K562 (cell line): Measurements from ENCODE around the gene TMEM101. TPM values are rescaled to one million over a fixed set of nuclear protein-coding genes. Genes with fewer than 3 reads are reported as not detected.

ENCODE experiments used
- CBFB ChIP-seq: sonication (generic); formaldehyde crosslinking; IDR thresholded peaks from 2 replicates; pipeline ENCODE4 v1.4.0; 2020; ENCODE audit warnings: mild to moderate bottlenecking, missing genetic modification reagents
- CEBPB ChIP-seq: fragments of 450-650 bp; IDR thresholded peaks from 2 replicates; pipeline ENCODE4 v1.6.1; 2016; ENCODE audit warnings: missing genetic modification characterization, missing compliant biosample characterization
- CSDE1 ChIP-seq, 2 experiments: fragments of 450-650 bp; IDR thresholded peaks; 2 replicates each; pipeline ENCODE4 v1.6.1; 2016; ENCODE audit warnings: mild to moderate bottlenecking in 1 of 2
- L3MBTL2 ChIP-seq: fragments of 450-650 bp; IDR thresholded peaks from 2 replicates; pipeline ENCODE4 v1.6.1; 2016; ENCODE audit warnings: mild to moderate bottlenecking, moderate library complexity
- NFATC3 ChIP-seq: fragments of 450-650 bp; IDR thresholded peaks from 2 replicates; pipeline ENCODE4 v1.6.1; 2017; ENCODE audit warnings: mild to moderate bottlenecking
- NFIX ChIP-seq: fragments of 250-450 bp; sonication (Bioruptor Pico); IDR thresholded peaks from 2 replicates; pipeline ENCODE4 v1.4.0; 2020; ENCODE audit warnings: low read depth, mild to moderate bottlenecking, moderate library complexity
- RAD21 ChIP-seq, 2 experiments: fragments of 250-450 bp in 1 of 2; fragments of 450-650 bp in 1 of 2; sonication (Bioruptor Pico) in 1 of 2; formaldehyde crosslinking in 1 of 2; IDR thresholded peaks in 1 of 2; conservative IDR thresholded peaks in 1 of 2; 2 replicates each; pipeline versions ENCODE4 v1.4.0 to v1.8.0; 2020 to 2022; ENCODE audit warnings: mild to moderate bottlenecking in 2 of 2, moderate library complexity in 1 of 2
- RFX7 ChIP-seq: fragments of 250-450 bp; sonication (Bioruptor Pico); IDR thresholded peaks from 2 replicates; pipeline ENCODE4 v1.5.1; 2021; ENCODE audit warnings: mild to moderate bottlenecking
- SMAD2 ChIP-seq: fragments of 150-350 bp; IDR thresholded peaks from 2 replicates; pipeline ENCODE4 v1.6.1; 2014; ENCODE audit warnings: low read depth, mild to moderate bottlenecking, low read length
- SMC3 ChIP-seq: conservative IDR thresholded peaks from 2 replicates; pipeline ENCODE4 v1.6.1; 2011; ENCODE audit warnings: low read depth, low read length, improper control_type of control experiment; ENCODE audit not compliant: insufficient read depth
- TBP ChIP-seq: optimal IDR thresholded peaks from 2 replicates; pipeline ENCODE3; 2011; ENCODE audit warnings: low read depth, low read length, improper control_type of control experiment
- ZNF282 ChIP-seq: sonication (generic); formaldehyde crosslinking; IDR thresholded peaks from 2 replicates; pipeline ENCODE4 v1.8.1; 2023; ENCODE audit warnings: missing genetic modification reagents
- polyA plus RNA-seq, 8 experiments: library from polyadenylated mRNA; depleted of rRNA in 4 of 8; stranded (reverse) in 5 of 8; unstranded in 3 of 8; fragments of >200 nt; fragmentation: Nextera tagmentation in 2 of 8; fragmentation: Illumina TruSeq in 1 of 8; extraction: Ambion mirVana in 2 of 8; extraction: Trizol in 1 of 8; gene quantifications; 2 replicates each; pipeline versions ENCODE4 v1.2.1 to v1.2.3, GENCODE V29; 2011 to 2014; ENCODE audit warnings: inconsistent platforms in 1 of 8, missing spikeins in 1 of 8
- total RNA-seq, 7 experiments: library from RNA; depleted of rRNA in 6 of 7; stranded (reverse); fragments of >200 nt in 6 of 7; fragmentation: Illumina TruSeq in 2 of 7; extraction: Trizol in 2 of 7; gene quantifications; 2 replicates each; pipeline versions ENCODE4 v1.2.1 to v1.2.3, GENCODE V29; 2011 to 2021; ENCODE audit warnings: low replicate concordance in 1 of 7
- TF ChIP-seq, protein P1 (sequence below): sonication (generic); formaldehyde crosslinking; IDR thresholded peaks from 2 replicates; pipeline ENCODE4 v1.8.1; 2023; ENCODE audit warnings: missing genetic modification reagents, mild to moderate bottlenecking, borderline replicate concordance
- TF ChIP-seq, protein P2 (sequence below), 2 experiments: fragments of 450-650 bp; formaldehyde crosslinking in 1 of 2; IDR thresholded peaks; 2 replicates each; pipeline versions ENCODE4 v1.4.0 to v1.6.1; 2014 to 2020; ENCODE audit warnings: mild to moderate bottlenecking in 2 of 2, borderline replicate concordance in 1 of 2, low read depth in 1 of 2

Gene TMEM101
- total and polyA plus RNA-seq, 9 of the 15 experiments (the other 6 are each of a cell fraction or from before 2014, with no cell fraction given): 21.2 to 110 (median 37.8) TPM

DNA sequence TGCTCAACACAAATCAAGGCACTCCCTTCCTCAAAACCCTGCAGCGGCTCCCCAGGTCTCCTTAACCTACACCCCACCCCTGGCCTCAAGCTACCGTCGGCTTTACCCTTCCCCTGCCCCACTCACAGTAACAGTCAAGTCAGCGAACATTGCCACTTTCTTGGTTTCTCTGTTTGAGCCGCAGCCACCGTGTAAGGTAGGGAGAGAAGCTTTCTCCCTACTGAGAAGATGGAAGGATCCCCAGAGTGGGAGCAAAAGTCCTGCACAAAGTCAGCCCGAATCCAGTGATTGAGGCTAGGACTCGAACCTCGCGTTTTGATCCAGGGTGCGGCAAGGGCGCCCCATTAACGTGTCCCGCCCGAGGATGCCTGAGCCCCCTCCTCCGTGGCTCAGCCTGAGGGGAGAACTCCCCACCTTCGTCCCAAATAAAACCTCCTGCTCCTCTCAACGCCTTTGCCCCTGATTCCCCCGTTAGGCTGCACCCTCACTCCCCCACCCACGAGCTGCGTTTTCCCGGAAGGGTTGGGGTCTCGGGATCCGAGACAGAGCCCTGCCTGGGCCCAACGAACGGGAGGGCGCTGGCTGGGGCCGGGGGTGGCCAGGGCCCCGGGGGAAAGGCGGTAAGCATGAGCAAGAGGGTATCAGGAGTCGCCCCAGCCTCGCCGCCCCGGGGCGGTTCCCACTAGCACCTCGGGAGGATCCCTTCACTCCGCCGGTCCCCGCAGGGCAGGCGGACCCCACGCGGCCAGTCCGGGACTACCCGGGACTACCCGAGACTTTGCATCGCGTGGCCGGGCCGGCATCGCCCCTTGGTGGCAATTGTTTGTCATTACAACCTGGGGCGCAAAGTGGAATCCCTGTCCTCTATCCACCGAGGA lies 20.3 kb downstream of the TMEM101 start (continued):
- TF ChIP-seq, protein P1, sequence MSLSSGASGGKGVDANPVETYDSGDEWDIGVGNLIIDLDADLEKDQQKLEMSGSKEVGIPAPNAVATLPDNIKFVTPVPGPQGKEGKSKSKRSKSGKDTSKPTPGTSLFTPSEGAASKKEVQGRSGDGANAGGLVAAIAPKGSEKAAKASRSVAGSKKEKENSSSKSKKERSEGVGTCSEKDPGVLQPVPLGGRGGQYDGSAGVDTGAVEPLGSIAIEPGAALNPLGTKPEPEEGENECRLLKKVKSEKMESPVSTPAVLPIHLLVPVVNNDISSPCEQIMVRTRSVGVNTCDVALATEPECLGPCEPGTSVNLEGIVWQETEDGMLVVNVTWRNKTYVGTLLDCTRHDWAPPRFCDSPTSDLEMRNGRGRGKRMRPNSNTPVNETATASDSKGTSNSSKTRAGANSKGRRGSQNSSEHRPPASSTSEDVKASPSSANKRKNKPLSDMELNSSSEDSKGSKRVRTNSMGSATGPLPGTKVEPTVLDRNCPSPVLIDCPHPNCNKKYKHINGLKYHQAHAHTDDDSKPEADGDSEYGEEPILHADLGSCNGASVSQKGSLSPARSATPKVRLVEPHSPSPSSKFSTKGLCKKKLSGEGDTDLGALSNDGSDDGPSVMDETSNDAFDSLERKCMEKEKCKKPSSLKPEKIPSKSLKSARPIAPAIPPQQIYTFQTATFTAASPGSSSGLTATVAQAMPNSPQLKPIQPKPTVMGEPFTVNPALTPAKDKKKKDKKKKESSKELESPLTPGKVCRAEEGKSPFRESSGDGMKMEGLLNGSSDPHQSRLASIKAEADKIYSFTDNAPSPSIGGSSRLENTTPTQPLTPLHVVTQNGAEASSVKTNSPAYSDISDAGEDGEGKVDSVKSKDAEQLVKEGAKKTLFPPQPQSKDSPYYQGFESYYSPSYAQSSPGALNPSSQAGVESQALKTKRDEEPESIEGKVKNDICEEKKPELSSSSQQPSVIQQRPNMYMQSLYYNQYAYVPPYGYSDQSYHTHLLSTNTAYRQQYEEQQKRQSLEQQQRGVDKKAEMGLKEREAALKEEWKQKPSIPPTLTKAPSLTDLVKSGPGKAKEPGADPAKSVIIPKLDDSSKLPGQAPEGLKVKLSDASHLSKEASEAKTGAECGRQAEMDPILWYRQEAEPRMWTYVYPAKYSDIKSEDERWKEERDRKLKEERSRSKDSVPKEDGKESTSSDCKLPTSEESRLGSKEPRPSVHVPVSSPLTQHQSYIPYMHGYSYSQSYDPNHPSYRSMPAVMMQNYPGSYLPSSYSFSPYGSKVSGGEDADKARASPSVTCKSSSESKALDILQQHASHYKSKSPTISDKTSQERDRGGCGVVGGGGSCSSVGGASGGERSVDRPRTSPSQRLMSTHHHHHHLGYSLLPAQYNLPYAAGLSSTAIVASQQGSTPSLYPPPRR (CRISPR knock-in tag): no peak
- no peak for TF ChIP-seq CSDE1 (IDR thresholded peaks at IDR 0.05)
- TF ChIP-seq ZNF282 (CRISPR knock-in tag): no peak
- peak; percentile 55; the same call in 1 of the 2 replicates for TF ChIP-seq L3MBTL2
- TF ChIP-seq TBP: no peak
- no peak for TF ChIP-seq CBFB (CRISPR knock-in tag)
- no peak for TF ChIP-seq CEBPB (tag)
- TF ChIP-seq, protein P2, sequence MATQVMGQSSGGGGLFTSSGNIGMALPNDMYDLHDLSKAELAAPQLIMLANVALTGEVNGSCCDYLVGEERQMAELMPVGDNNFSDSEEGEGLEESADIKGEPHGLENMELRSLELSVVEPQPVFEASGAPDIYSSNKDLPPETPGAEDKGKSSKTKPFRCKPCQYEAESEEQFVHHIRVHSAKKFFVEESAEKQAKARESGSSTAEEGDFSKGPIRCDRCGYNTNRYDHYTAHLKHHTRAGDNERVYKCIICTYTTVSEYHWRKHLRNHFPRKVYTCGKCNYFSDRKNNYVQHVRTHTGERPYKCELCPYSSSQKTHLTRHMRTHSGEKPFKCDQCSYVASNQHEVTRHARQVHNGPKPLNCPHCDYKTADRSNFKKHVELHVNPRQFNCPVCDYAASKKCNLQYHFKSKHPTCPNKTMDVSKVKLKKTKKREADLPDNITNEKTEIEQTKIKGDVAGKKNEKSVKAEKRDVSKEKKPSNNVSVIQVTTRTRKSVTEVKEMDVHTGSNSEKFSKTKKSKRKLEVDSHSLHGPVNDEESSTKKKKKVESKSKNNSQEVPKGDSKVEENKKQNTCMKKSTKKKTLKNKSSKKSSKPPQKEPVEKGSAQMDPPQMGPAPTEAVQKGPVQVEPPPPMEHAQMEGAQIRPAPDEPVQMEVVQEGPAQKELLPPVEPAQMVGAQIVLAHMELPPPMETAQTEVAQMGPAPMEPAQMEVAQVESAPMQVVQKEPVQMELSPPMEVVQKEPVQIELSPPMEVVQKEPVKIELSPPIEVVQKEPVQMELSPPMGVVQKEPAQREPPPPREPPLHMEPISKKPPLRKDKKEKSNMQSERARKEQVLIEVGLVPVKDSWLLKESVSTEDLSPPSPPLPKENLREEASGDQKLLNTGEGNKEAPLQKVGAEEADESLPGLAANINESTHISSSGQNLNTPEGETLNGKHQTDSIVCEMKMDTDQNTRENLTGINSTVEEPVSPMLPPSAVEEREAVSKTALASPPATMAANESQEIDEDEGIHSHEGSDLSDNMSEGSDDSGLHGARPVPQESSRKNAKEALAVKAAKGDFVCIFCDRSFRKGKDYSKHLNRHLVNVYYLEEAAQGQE (IDR thresholded peaks at IDR 0.05; ENCODE audit: borderline replicate concordance): peak; percentile 89
- TF ChIP-seq, protein P2 (CRISPR knock-in tag; IDR thresholded peaks at IDR 0.05; ENCODE audit: low read depth): no peak
- TF ChIP-seq NFATC3: no peak
- peak; percentile 86 to 96 for TF ChIP-seq RAD21 (CRISPR knock-in tag; conservative IDR thresholded peaks at IDR 0.05 in 1 of 2, IDR thresholded peaks at IDR 0.05 in 1 of 2)
- TF ChIP-seq SMAD2: no peak
- no peak for TF ChIP-seq NFIX (CRISPR knock-in tag)
- TF ChIP-seq SMC3: peak; percentile 95
- TF ChIP-seq RFX7: no peak
